ENCODE data around the gene ATP2C1. TPM values are rescaled to one million over a fixed set of nuclear protein-coding genes. Genes with fewer than 3 reads are reported as not detected.
A peak's percentile ranks its signal among the peaks of the same experiment; 100 is the strongest.

ATP2C1 gene
- total and polyA plus RNA-seq, 2 donors from 2014 or later: 46.8 to 102 TPM

- FAIRE-seq (no peak), DNase-seq (no peak)
- no peak for TF ChIP-seq CTCF (IDR thresholded peaks at IDR 0.05; ENCODE audit: borderline replicate concordance, extremely low read depth, insufficient read depth)
- Histone ChIP-seq H3K27ac (ENCODE audit: low read depth in 2 of 2, low read length in 2 of 2) (no peak overlapping the region), H3K9ac (ENCODE audit: low read length in 3 of 3) (no peak overlapping the region), H3K4me1 (ENCODE audit: control insufficient read depth in 2 of 3, insufficient read depth in 2 of 3, low read depth in 1 of 3, low read length in 3 of 3) (no peaks in the 10 kb centered on the region), H3K36me3 (ENCODE audit: control insufficient read depth in 2 of 3, insufficient read depth in 3 of 3, low read length in 3 of 3) (peaks cover 0 to 7% (median 6%) of the 10 kb centered on the region in 3 donors), H3K27me3 (ENCODE audit: control insufficient read depth, insufficient read depth, low read length) (no peaks in the 10 kb centered on the region), H3K9me3 (ENCODE audit: control insufficient read depth in 2 of 3, insufficient read depth in 1 of 3, low read length in 3 of 3) (no peaks in the 10 kb centered on the region), H3K4me3 (ENCODE audit: low read length in 3 of 3) (no peak overlapping the region)
- intact Hi-C loops (cut with DNase I): no loop called here
Observed at GRCh38 chr3:130979117-130979516, 85.2 kb downstream of the ATP2C1 start.

GRCh38 chr3:130981469-130981868 lies 87.6 kb downstream of the ATP2C1 start:
- no peak for DNase-seq
- intact Hi-C loops (cut with DNase I): no loop called here
- TF ChIP-seq CTCF (IDR thresholded peaks at IDR 0.05; ENCODE audit: borderline replicate concordance, extremely low read depth, insufficient read depth): no peak

GRCh38 chr3:130990282-130990681 lies 96.4 kb downstream of the ATP2C1 start:
- FAIRE-seq (no peak), DNase-seq (peak in 1 of 5 donors; percentile 8)
- no peak overlapping the region for H3K9ac ChIP-seq (ENCODE audit: low read length in 3 of 3)
- no peak for TF ChIP-seq CTCF (IDR thresholded peaks at IDR 0.05; ENCODE audit: borderline replicate concordance, extremely low read depth, insufficient read depth)
- no peaks in the 10 kb centered on the region for H3K9me3 ChIP-seq (ENCODE audit: control insufficient read depth in 2 of 3, insufficient read depth in 1 of 3, low read length in 3 of 3)
- no peak overlapping the region for H3K4me3 ChIP-seq (ENCODE audit: low read length in 3 of 3)
- peaks cover 0 to 9% (median 3%) of the 10 kb centered on the region in 3 donors for H3K36me3 ChIP-seq (ENCODE audit: control insufficient read depth in 2 of 3, insufficient read depth in 3 of 3, low read length in 3 of 3)
- H3K4me1 ChIP-seq (ENCODE audit: control insufficient read depth in 2 of 3, insufficient read depth in 2 of 3, low read depth in 1 of 3, low read length in 3 of 3): no peaks in the 10 kb centered on the region
- intact Hi-C loops (cut with DNase I): no loop called here
- H3K27me3 ChIP-seq (ENCODE audit: control insufficient read depth, insufficient read depth, low read length): no peaks in the 10 kb centered on the region
- no peak overlapping the region for H3K27ac ChIP-seq (ENCODE audit: low read depth in 2 of 2, low read length in 2 of 2)

More at GRCh38 chr3:130981469-130981868, 87.6 kb downstream of the ATP2C1 start:
- no peak overlapping the region for H3K9ac ChIP-seq (ENCODE audit: low read length in 3 of 3)
- no peak for FAIRE-seq
- H3K27ac ChIP-seq (ENCODE audit: low read depth in 2 of 2, low read length in 2 of 2): no peak overlapping the region
- no peak overlapping the region for H3K4me3 ChIP-seq (ENCODE audit: low read length in 3 of 3)
- H3K36me3 ChIP-seq (ENCODE audit: control insufficient read depth in 2 of 3, insufficient read depth in 3 of 3, low read length in 3 of 3): peaks cover 0 to 4% (median 0%) of the 10 kb centered on the region in 3 donors
- no peaks in the 10 kb centered on the region for H3K4me1 ChIP-seq (ENCODE audit: control insufficient read depth in 2 of 3, insufficient read depth in 2 of 3, low read depth in 1 of 3, low read length in 3 of 3)
- H3K27me3 ChIP-seq (ENCODE audit: control insufficient read depth, insufficient read depth, low read length): no peaks in the 10 kb centered on the region
- no peaks in the 10 kb centered on the region for H3K9me3 ChIP-seq (ENCODE audit: control insufficient read depth in 2 of 3, insufficient read depth in 1 of 3, low read length in 3 of 3)

GRCh38 chr3:130991126-130991525 lies 97.2 kb downstream of the ATP2C1 start:
- TF ChIP-seq CTCF (IDR thresholded peaks at IDR 0.05; ENCODE audit: borderline replicate concordance, extremely low read depth, insufficient read depth): no peak
- Histone ChIP-seq H3K27ac (ENCODE audit: low read depth in 2 of 2, low read length in 2 of 2) (no peak overlapping the region), H3K27me3 (ENCODE audit: control insufficient read depth, insufficient read depth, low read length) (no peaks in the 10 kb centered on the region), H3K9ac (ENCODE audit: low read length in 3 of 3) (no peak overlapping the region), H3K4me1 (ENCODE audit: control insufficient read depth in 2 of 3, insufficient read depth in 2 of 3, low read depth in 1 of 3, low read length in 3 of 3) (no peaks in the 10 kb centered on the region), H3K36me3 (ENCODE audit: control insufficient read depth in 2 of 3, insufficient read depth in 3 of 3, low read length in 3 of 3) (peaks cover 0 to 9% (median 3%) of the 10 kb centered on the region in 3 donors), H3K4me3 (ENCODE audit: low read length in 3 of 3) (no peak overlapping the region), H3K9me3 (ENCODE audit: control insufficient read depth in 2 of 3, insufficient read depth in 1 of 3, low read length in 3 of 3) (no peaks in the 10 kb centered on the region)
- intact Hi-C loops (cut with DNase I): no loop called here
- FAIRE-seq: no peak
- no peak for DNase-seq

Measured in kidney (tissue), 14 donors.